HEK293 (cell line): ENCODE results near the gene TRIM47.

ENCODE experiments used
- BCL11A ChIP-seq: fragments of 450-650 bp; formaldehyde crosslinking; IDR thresholded peaks from 2 replicates; pipeline ENCODE4 v1.5.1; 2016; ENCODE audit warnings: low read depth, missing biosample characterization, missing genetic modification characterization
- BCL6B ChIP-seq: fragments of 450-650 bp; formaldehyde crosslinking; IDR thresholded peaks from 2 replicates; pipeline ENCODE4 v1.5.1; 2017; ENCODE audit warnings: missing biosample characterization, missing genetic modification characterization
- IKZF3 ChIP-seq: fragments of 450-650 bp; IDR thresholded peaks from 2 replicates; pipeline ENCODE4 v1.5.0; 2018; ENCODE audit warnings: missing biosample characterization, mild to moderate bottlenecking, missing genetic modification characterization, moderate library complexity
- SCRT2 ChIP-seq: fragments of 450-650 bp; formaldehyde crosslinking; IDR thresholded peaks from 2 replicates; pipeline ENCODE4 v1.5.1; 2016; ENCODE audit warnings: missing biosample characterization, missing genetic modification characterization
- TRIM28 ChIP-seq: IDR thresholded peaks from 2 replicates; pipeline ENCODE4 v1.6.1; 2011; ENCODE audit warnings: low read length, control low read depth, borderline replicate concordance
- YY1 ChIP-seq: fragments of 450-650 bp; formaldehyde crosslinking; IDR thresholded peaks from 2 replicates; pipeline ENCODE4 v1.5.1; 2018; ENCODE audit warnings: missing biosample characterization, missing genetic modification characterization
- ZBTB17 ChIP-seq: fragments of 450-650 bp; formaldehyde crosslinking; IDR thresholded peaks from 2 replicates; pipeline ENCODE4 v1.5.1; 2016; ENCODE audit warnings: missing biosample characterization, missing genetic modification characterization
- ZBTB6 ChIP-seq: fragments of 450-650 bp; formaldehyde crosslinking; IDR thresholded peaks from 2 replicates; pipeline ENCODE4 v1.5.1; 2017; ENCODE audit warnings: missing biosample characterization, missing genetic modification characterization
- ZBTB7A ChIP-seq: fragments of 450-650 bp; formaldehyde crosslinking; IDR thresholded peaks from 2 replicates; pipeline ENCODE4 v1.5.1; 2016; ENCODE audit warnings: low read depth, missing biosample characterization, missing genetic modification characterization
- ZFP37 ChIP-seq: fragments of 450-650 bp; formaldehyde crosslinking; IDR thresholded peaks from 2 replicates; pipeline ENCODE4 v1.5.1; 2016; ENCODE audit warnings: missing biosample characterization, missing genetic modification characterization
- ZIC2 ChIP-seq: fragments of 450-650 bp; formaldehyde crosslinking; IDR thresholded peaks from 2 replicates; pipeline ENCODE4 v1.5.1; 2016; ENCODE audit warnings: missing biosample characterization, missing genetic modification characterization
- ZNF114 ChIP-seq: fragments of 450-650 bp; formaldehyde crosslinking; IDR thresholded peaks from 2 replicates; pipeline ENCODE4 v1.5.0; 2017; ENCODE audit warnings: missing biosample characterization, missing genetic modification characterization
- ZNF148 ChIP-seq: fragments of 450-650 bp; formaldehyde crosslinking; IDR thresholded peaks from 2 replicates; pipeline ENCODE4 v1.5.0; 2017; ENCODE audit warnings: missing biosample characterization, missing genetic modification characterization, borderline replicate concordance
- ZNF2 ChIP-seq: fragments of 450-650 bp; formaldehyde crosslinking; IDR thresholded peaks from 2 replicates; pipeline ENCODE4 v1.5.1; 2016; ENCODE audit warnings: missing biosample characterization, missing genetic modification characterization
- ZNF239 ChIP-seq: fragments of 450-650 bp; formaldehyde crosslinking; IDR thresholded peaks from 2 replicates; pipeline ENCODE4 v1.5.1; 2016; ENCODE audit warnings: missing biosample characterization, missing genetic modification characterization
- ZNF24 ChIP-seq: fragments of 450-650 bp; formaldehyde crosslinking; IDR thresholded peaks from 2 replicates; pipeline ENCODE4 v1.5.1; 2016; ENCODE audit warnings: missing biosample characterization, missing genetic modification characterization
- ZNF350 ChIP-seq: fragments of 450-650 bp; formaldehyde crosslinking; IDR thresholded peaks from 2 replicates; pipeline ENCODE4 v1.5.0; 2017; ENCODE audit warnings: missing biosample characterization, mild to moderate bottlenecking, missing genetic modification characterization
- ZNF391 ChIP-seq: fragments of 450-650 bp; formaldehyde crosslinking; IDR thresholded peaks from 2 replicates; pipeline ENCODE4 v1.5.1; 2016; ENCODE audit warnings: low read depth, missing biosample characterization, missing genetic modification characterization, borderline replicate concordance
- ZNF48 ChIP-seq: fragments of 450-650 bp; formaldehyde crosslinking; IDR thresholded peaks from 2 replicates; pipeline ENCODE4 v1.5.1; 2016; ENCODE audit warnings: missing biosample characterization, missing genetic modification characterization
- ZNF529 ChIP-seq: fragments of 450-650 bp; formaldehyde crosslinking; IDR thresholded peaks from 2 replicates; pipeline ENCODE4 v1.5.1; 2017; ENCODE audit warnings: missing genetic modification characterization, missing biosample characterization; ENCODE audit not compliant: insufficient replicate concordance
- ZNF654 ChIP-seq: fragments of 450-650 bp; formaldehyde crosslinking; IDR thresholded peaks from 2 replicates; pipeline ENCODE4 v1.5.1; 2016; ENCODE audit warnings: low read depth, missing biosample characterization, missing genetic modification characterization
- ZNF658 ChIP-seq: fragments of 450-650 bp; formaldehyde crosslinking; IDR thresholded peaks from 2 replicates; pipeline ENCODE4; 2016; ENCODE audit warnings: missing biosample characterization, missing genetic modification characterization
- ZNF660 ChIP-seq: fragments of 450-650 bp; IDR thresholded peaks from 2 replicates; pipeline ENCODE4 v1.5.1; 2018; ENCODE audit warnings: missing biosample characterization, mild to moderate bottlenecking, missing genetic modification characterization
- ZNF707 ChIP-seq: fragments of 450-650 bp; formaldehyde crosslinking; IDR thresholded peaks from 2 replicates; pipeline ENCODE4 v1.5.1; 2016; ENCODE audit warnings: missing biosample characterization, missing genetic modification characterization
- ZNF76 ChIP-seq: fragments of 450-650 bp; formaldehyde crosslinking; IDR thresholded peaks from 2 replicates; pipeline ENCODE4; 2016; ENCODE audit warnings: low read depth, missing biosample characterization, missing genetic modification characterization, borderline replicate concordance
- ZNF777 ChIP-seq: fragments of 450-650 bp; formaldehyde crosslinking; IDR thresholded peaks from 2 replicates; pipeline ENCODE4 v1.5.1; 2017; ENCODE audit warnings: missing biosample characterization, missing genetic modification characterization, borderline replicate concordance
- ZSCAN23 ChIP-seq: fragments of 450-650 bp; formaldehyde crosslinking; IDR thresholded peaks from 2 replicates; pipeline ENCODE4 v1.5.1; 2016; ENCODE audit warnings: missing biosample characterization, missing genetic modification characterization
- TF ChIP-seq, protein P1 (sequence below): fragments of 450-650 bp; formaldehyde crosslinking; IDR thresholded peaks from 2 replicates; pipeline ENCODE4 v1.5.1; 2017; ENCODE audit warnings: missing biosample characterization, mild to moderate bottlenecking, missing genetic modification characterization, moderate library complexity
- TF ChIP-seq, protein P2 (sequence below): fragments of 450-650 bp; formaldehyde crosslinking; IDR thresholded peaks from 2 replicates; pipeline ENCODE4 v1.5.1; 2016; ENCODE audit warnings: missing biosample characterization, missing genetic modification characterization
- TF ChIP-seq, protein P3 (sequence below): fragments of 450-650 bp; formaldehyde crosslinking; IDR thresholded peaks from 2 replicates; pipeline ENCODE4 v1.5.1; 2016; ENCODE audit warnings: missing biosample characterization, missing genetic modification characterization

TRIM47 gene

DNA sequence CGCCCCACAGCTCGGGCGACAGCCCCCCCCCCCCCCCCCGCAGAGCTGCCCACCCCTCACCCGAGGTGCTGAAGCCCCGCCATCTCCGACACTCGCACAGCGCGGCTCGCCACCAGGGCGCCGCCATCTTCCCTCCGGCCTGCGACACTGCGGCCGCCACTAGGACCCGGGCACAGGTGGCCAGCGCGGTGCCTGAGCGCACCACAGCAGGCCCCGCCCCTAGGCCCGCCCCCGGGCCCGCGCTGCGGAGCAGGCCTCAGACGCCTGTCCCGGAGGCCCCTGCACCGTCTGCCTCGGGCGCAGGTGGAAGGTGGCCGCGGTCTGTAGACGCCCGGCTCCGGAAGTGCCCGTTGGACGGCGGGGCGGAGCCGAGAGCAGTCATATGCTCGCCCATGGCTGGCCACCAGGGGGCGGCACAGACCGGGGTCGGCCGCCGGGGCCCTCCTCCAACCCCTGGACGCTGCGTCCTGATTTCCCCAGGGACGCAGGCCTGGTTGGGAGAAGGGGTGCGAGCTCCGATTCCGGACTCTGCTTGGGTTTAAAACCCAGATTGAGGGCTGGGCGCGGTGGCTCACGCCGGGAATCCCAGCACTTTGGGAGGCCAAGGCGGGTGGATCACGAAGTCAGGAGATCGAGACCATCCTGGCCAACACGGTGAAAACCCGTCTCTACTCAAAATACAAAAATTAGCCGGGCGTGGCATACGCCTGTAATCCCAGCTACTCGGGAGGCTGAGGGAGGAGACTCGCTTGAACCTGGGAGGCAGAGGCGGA, 26.6 kb upstream of the TRIM47 start, which contains the start of gene MRPL38 (continued):
- TF ChIP-seq ZNF48 (tag by site-specific recombination) = no peak
- peak; percentile 61 for TF ChIP-seq ZBTB6 (tag by site-specific recombination)
- TF ChIP-seq, protein P1, sequence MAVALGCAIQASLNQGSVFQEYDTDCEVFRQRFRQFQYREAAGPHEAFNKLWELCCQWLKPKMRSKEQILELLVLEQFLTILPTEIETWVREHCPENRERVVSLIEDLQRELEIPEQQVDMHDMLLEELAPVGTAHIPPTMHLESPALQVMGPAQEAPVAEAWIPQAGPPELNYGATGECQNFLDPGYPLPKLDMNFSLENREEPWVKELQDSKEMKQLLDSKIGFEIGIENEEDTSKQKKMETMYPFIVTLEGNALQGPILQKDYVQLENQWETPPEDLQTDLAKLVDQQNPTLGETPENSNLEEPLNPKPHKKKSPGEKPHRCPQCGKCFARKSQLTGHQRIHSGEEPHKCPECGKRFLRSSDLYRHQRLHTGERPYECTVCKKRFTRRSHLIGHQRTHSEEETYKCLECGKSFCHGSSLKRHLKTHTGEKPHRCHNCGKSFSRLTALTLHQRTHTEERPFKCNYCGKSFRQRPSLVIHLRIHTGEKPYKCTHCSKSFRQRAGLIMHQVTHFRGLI (tag by site-specific recombination) = peak; percentile 82; the same call in 1 of the 2 replicates
- peak; percentile 86 for TF ChIP-seq ZNF654 (tag by site-specific recombination)
- TF ChIP-seq ZNF707 (tag by site-specific recombination) = no peak
- TF ChIP-seq BCL11A (tag by site-specific recombination) = peak; percentile 98
- 0 out of 2 replicates have a peak, but pooled peaks have one; percentile 32 for TF ChIP-seq ZNF777 (tag by site-specific recombination)
- TF ChIP-seq ZNF239 = no peak
- peak; percentile 93 for TF ChIP-seq ZFP37 (tag by site-specific recombination)
- TF ChIP-seq ZBTB17 (tag by site-specific recombination) = peak; percentile 95
- TF ChIP-seq ZNF350 (tag by site-specific recombination) = no peak
- TF ChIP-seq ZNF114 (tag by site-specific recombination) = no peak
- TF ChIP-seq TRIM28 = peak; percentile 33; the same call in 1 of the 2 replicates
- peak; percentile 91 for TF ChIP-seq ZSCAN23 (tag by site-specific recombination)
- peak; percentile 71 for TF ChIP-seq ZNF76 (tag by site-specific recombination)
- TF ChIP-seq ZIC2 = no peak; the same call in 1 of the 2 replicates
- TF ChIP-seq ZNF660 (tag by site-specific recombination) = peak; percentile 96
- TF ChIP-seq ZBTB7A = peak; percentile 89
- TF ChIP-seq, protein P2, sequence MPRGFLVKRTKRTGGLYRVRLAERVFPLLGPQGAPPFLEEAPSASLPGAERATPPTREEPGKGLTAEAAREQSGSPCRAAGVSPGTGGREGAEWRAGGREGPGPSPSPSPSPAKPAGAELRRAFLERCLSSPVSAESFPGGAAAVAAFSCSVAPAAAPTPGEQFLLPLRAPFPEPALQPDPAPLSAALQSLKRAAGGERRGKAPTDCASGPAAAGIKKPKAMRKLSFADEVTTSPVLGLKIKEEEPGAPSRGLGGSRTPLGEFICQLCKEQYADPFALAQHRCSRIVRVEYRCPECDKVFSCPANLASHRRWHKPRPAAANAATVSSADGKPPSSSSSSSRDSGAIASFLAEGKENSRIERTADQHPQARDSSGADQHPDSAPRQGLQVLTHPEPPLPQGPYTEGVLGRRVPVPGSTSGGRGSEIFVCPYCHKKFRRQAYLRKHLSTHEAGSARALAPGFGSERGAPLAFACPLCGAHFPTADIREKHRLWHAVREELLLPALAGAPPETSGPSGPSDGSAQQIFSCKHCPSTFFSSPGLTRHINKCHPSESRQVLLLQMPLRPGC (tag by site-specific recombination) = peak; percentile 54; the same call in 1 of the 2 replicates
- TF ChIP-seq IKZF3 (tag by site-specific recombination) = peak; percentile 98
- peak; percentile 79 for TF ChIP-seq YY1 (tag by site-specific recombination)
- TF ChIP-seq ZNF24 (tag by site-specific recombination) = peak; percentile 76
- TF ChIP-seq BCL6B (tag by site-specific recombination) = no peak
- 0 out of 2 replicates have a peak, but pooled peaks have one; percentile 10 for TF ChIP-seq SCRT2 (tag by site-specific recombination)
- TF ChIP-seq ZNF148 (tag by site-specific recombination) = no peak
- peak; percentile 92 for TF ChIP-seq ZNF391
- no peak for TF ChIP-seq ZNF658 (tag by site-specific recombination)
- TF ChIP-seq, protein P3, sequence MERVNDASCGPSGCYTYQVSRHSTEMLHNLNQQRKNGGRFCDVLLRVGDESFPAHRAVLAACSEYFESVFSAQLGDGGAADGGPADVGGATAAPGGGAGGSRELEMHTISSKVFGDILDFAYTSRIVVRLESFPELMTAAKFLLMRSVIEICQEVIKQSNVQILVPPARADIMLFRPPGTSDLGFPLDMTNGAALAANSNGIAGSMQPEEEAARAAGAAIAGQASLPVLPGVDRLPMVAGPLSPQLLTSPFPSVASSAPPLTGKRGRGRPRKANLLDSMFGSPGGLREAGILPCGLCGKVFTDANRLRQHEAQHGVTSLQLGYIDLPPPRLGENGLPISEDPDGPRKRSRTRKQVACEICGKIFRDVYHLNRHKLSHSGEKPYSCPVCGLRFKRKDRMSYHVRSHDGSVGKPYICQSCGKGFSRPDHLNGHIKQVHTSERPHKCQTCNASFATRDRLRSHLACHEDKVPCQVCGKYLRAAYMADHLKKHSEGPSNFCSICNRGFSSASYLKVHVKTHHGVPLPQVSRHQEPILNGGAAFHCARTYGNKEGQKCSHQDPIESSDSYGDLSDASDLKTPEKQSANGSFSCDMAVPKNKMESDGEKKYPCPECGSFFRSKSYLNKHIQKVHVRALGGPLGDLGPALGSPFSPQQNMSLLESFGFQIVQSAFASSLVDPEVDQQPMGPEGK (tag by site-specific recombination) = peak; percentile 88
- TF ChIP-seq ZNF529 (tag by site-specific recombination) = no peak
- TF ChIP-seq ZNF2 (tag by site-specific recombination) = peak; percentile 96
